GM12878 (cell line): ENCODE data around the gene MRPL34. TPM values are rescaled to one million over a fixed set of nuclear protein-coding genes. Genes with fewer than 3 reads are reported as not detected.

Source experiments
- CTCF ChIP-seq, 3 experiments: IDR thresholded peaks in 2 of 3; conservative IDR thresholded peaks in 1 of 3; 2 replicates each; pipeline ENCODE4 v1.5.1; 2011; ENCODE audit warnings: low read depth in 3 of 3, low read length in 3 of 3, mild to moderate bottlenecking in 3 of 3, control low read depth in 2 of 3, moderate library complexity in 2 of 3, inconsistent platforms in 1 of 3, mixed read lengths in 1 of 3; ENCODE audit not compliant: control insufficient read depth in 2 of 3, insufficient read depth in 1 of 3; ENCODE audit errors: extremely low read depth in 1 of 3
- GATAD2B ChIP-seq: fragments of 450-650 bp; conservative IDR thresholded peaks from 2 replicates; pipeline ENCODE4 v1.6.1; 2017; ENCODE audit warnings: low read depth, mild to moderate bottlenecking, moderate library complexity
- HDGF ChIP-seq: fragments of 450-650 bp; IDR thresholded peaks from 2 replicates; pipeline ENCODE4 v1.6.1; 2016; ENCODE audit warnings: antibody characterized with exemption
- IRF3 ChIP-seq: fragments of 450-650 bp; IDR thresholded peaks from 2 replicates; pipeline ENCODE4 v1.6.1; 2014; ENCODE audit warnings: mild to moderate bottlenecking
- KLF5 ChIP-seq: fragments of 450-650 bp; IDR thresholded peaks from 2 replicates; pipeline ENCODE4 v1.6.1; 2014; ENCODE audit warnings: mild to moderate bottlenecking; ENCODE audit not compliant: partially characterized antibody
- MAX ChIP-seq: IDR thresholded peaks from 2 replicates; pipeline ENCODE4 v1.6.1; 2012; ENCODE audit warnings: low read depth, low read length, improper control_type of control experiment
- MTA3 ChIP-seq: IDR thresholded peaks from 2 replicates; pipeline ENCODE4 v1.6.1; 2012; ENCODE audit warnings: low read length, inconsistent platforms, borderline replicate concordance
- MXI1 ChIP-seq: fragments of 150-350 bp; IDR thresholded peaks from 2 replicates; pipeline ENCODE4 v1.6.1; 2011; ENCODE audit warnings: low read depth, mild to moderate bottlenecking, inconsistent platforms, low read length, improper control_type of control experiment
- NBN ChIP-seq: fragments of 450-650 bp; IDR thresholded peaks from 2 replicates; pipeline ENCODE4 v1.6.1; 2016
- NKRF ChIP-seq: fragments of 450-650 bp; conservative IDR thresholded peaks from 2 replicates; pipeline ENCODE4 v1.6.1; 2017; ENCODE audit warnings: mild to moderate bottlenecking, moderate library complexity
- NR2C2 ChIP-seq: IDR thresholded peaks from 2 replicates; pipeline ENCODE4 v1.6.1; 2011; ENCODE audit warnings: borderline replicate concordance, low read depth; ENCODE audit not compliant: control insufficient read depth, insufficient read length
- PAX5 ChIP-seq: IDR thresholded peaks from 2 replicates; pipeline ENCODE4 v1.6.1; 2011; ENCODE audit warnings: low read depth, low read length, borderline replicate concordance
- POLR2A ChIP-seq: IDR thresholded peaks from 2 replicates; pipeline ENCODE4 v1.6.1; 2011; ENCODE audit warnings: low read depth, mild to moderate bottlenecking, low read length
- POLR2AphosphoS2 ChIP-seq: IDR thresholded peaks from 2 replicates; pipeline ENCODE4 v1.6.1; 2011; ENCODE audit warnings: low read depth, mild to moderate bottlenecking, low read length, improper control_type of control experiment, moderate library complexity
- POLR2AphosphoS5 ChIP-seq: IDR thresholded peaks from 2 replicates; pipeline ENCODE4 v1.6.1; 2011; ENCODE audit warnings: mild to moderate bottlenecking, low read length, inconsistent platforms
- PRDM15 ChIP-seq: fragments of 450-650 bp; formaldehyde crosslinking; IDR thresholded peaks from 2 replicates; pipeline ENCODE4 v1.4.0; 2020; ENCODE audit warnings: mild to moderate bottlenecking, moderate library complexity
- RB1 ChIP-seq: fragments of 450-650 bp; formaldehyde crosslinking; IDR thresholded peaks from 2 replicates; pipeline ENCODE4 v1.6.1; 2017; ENCODE audit warnings: mild to moderate bottlenecking, borderline replicate concordance
- SMARCA5 ChIP-seq: fragments of 450-650 bp; IDR thresholded peaks from 2 replicates; pipeline ENCODE4 v1.6.1; 2017; ENCODE audit warnings: mild to moderate bottlenecking
- SP1 ChIP-seq: IDR thresholded peaks from one replicate; pipeline ENCODE4 v1.6.1; 2011; ENCODE audit warnings: low read depth, low read length
- TAF1 ChIP-seq: IDR thresholded peaks from 2 replicates; pipeline ENCODE4 v1.6.1; 2011; ENCODE audit warnings: mild to moderate bottlenecking, low read depth, low read length, borderline replicate concordance
- TARDBP ChIP-seq: IDR thresholded peaks from 2 replicates; pipeline ENCODE4 v1.6.1; 2016; ENCODE audit warnings: borderline replicate concordance
- ZNF207 ChIP-seq: fragments of 450-650 bp; IDR thresholded peaks from 2 replicates; pipeline ENCODE4 v1.6.1; 2014; ENCODE audit warnings: antibody characterized with exemption, mild to moderate bottlenecking, borderline replicate concordance
- polyA plus RNA-seq, 11 experiments: library from polyadenylated mRNA; depleted of rRNA in 4 of 11; unstranded in 6 of 11; stranded (reverse) in 5 of 11; fragments of >200 nt; fragmentation: Nextera tagmentation in 4 of 11; fragmentation: Illumina TruSeq in 1 of 11; extraction: Ambion mirVana in 4 of 11; extraction: Trizol in 1 of 11; gene quantifications; 1 replicate in 1 of 11; 2 replicates in 10 of 11; pipeline versions ENCODE4 v1.2.1 to v1.2.3, GENCODE V29; 2011 to 2016; ENCODE audit warnings: inconsistent platforms in 2 of 11, missing spikeins in 2 of 11, low read depth in 1 of 11
- total RNA-seq, 4 experiments: library from RNA; depleted of rRNA in 3 of 4; stranded (reverse); fragments of >200 nt in 3 of 4; fragmentation: Illumina TruSeq in 1 of 4; extraction: Trizol in 1 of 4; gene quantifications; 2 replicates each; pipeline versions ENCODE4 v1.2.1 to v1.2.3, GENCODE V29; 2013 to 2021

The MRPL34 gene
- total and polyA plus RNA-seq, 10 of the 15 experiments (the other 5 are each of a cell fraction or from before 2014, with no cell fraction given): 8.6 to 198 (median 78.6) TPM

GRCh38 chr19:17292301-17293074 lies 13.2 kb upstream of the MRPL34 start (continued):
- TF ChIP-seq PRDM15 (CRISPR knock-in tag) (no peak), HDGF (peak; percentile 30; the same call in 1 of the 2 replicates), TARDBP (peak; percentile 35; the same call in 1 of the 2 replicates), SP1 (peak; percentile 38), NR2C2 (no peak), TAF1 (0 out of 2 replicates have a peak, but pooled peaks have one; percentile 9), MXI1 (peak; percentile 77), PAX5 (no peak), GATAD2B (peak; percentile 36; the same call in 1 of the 2 replicates), POLR2AphosphoS5 (peak; percentile 41; the same call in 1 of the 2 replicates), NKRF (0 out of 2 replicates have a peak, but pooled peaks have one; percentile 32), POLR2A (peak; percentile 82), ZNF207 (no peak; the same call in 1 of the 2 replicates), MTA3 (no peak), MAX (peak; percentile 41; the same call in 1 of the 2 replicates), SMARCA5 (peak; percentile 93), IRF3 (no peak), CTCF (IDR thresholded peaks at IDR 0.05 in 2 of 3, conservative IDR thresholded peaks at IDR 0.05 in 1 of 3; ENCODE audit: control insufficient read depth in 2 of 3, extremely low read depth in 1 of 3, insufficient read depth in 1 of 3, low read depth in 3 of 3, low read length in 3 of 3) (peak; percentile 84 to 95 (median 85)), POLR2AphosphoS2 (0 out of 2 replicates have a peak, but pooled peaks have one; percentile 56), NBN (peak; percentile 48; the same call in 1 of the 2 replicates), KLF5 (peak; percentile 47), RB1 (no peak)
